Activated T-helper 1 cell treated with Interleukin-2 at 50 U/mL for 16 hours (primary cell): Measurements from ENCODE around the gene TGM4.
"Not testable (repeated sequence)": the region's sequence is repeated elsewhere in the genome, so short reads cannot be mapped to it uniquely, and the experiment has no call there.

Experiments used
- DNase-seq: peaks from one replicate; pipeline ENCODE4 v3.0.0-alpha.2; 2020; ENCODE audit warnings: low read depth

TGM4 gene

GRCh38 chr3:44874308-44874707 lies at the start of gene TGM4:
Gene TGM4, plus strand, starts transcription at chr3:44874608. Its CDS starts 71 bp downstream, at chr3:44874679.
- no peak for DNase-seq

- no peak for DNase-seq
Observed at GRCh38 chr3:44825264-44825925, 49.0 kb upstream of the TGM4 start.

DNA sequence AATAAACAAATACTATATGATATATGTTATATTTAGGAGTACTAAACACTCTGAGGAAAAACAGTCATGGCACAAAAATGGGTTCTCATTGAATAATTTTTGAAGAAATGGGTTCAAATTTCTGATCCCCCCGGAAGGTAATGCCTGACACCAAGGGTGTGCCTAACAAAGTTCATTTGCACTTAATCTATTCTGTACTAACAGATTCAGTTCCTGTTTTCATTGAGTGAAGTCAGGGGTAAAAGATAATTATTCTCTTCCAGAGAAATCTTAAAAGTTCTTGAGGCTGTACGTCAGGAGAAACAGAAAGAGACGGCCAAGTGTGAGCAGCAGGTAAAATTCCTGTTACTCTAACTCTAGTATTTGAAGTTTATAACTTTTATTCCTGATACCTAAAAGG lies 47.2 kb upstream of the TGM4 start:
- DNase-seq, result no peak

- no peak for DNase-seq
Observed at GRCh38 chr3:44831232-44831631, 43.2 kb upstream of the TGM4 start.

- DNase-seq, result no peak
Observed at GRCh38 chr3:44832032-44832431, 42.4 kb upstream of the TGM4 start.

DNA sequence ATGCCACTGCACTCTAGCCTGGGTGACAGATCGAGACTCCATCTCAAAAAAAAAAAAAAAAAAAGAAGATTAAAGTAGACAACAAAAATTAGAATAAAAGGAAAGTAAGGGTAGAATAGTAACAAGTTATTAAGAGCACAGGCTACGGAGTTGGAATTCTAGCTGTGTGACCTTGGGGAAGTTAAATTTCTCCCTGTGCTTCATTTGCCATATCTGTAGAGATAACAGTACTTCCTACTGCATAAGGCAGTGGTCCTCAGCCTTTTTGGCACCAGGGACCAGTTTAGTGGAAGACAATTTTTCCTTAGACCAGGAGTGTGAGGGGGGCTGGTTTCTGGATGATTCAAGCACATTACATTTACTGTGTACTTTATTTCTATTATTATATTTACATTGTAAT lies 41.4 kb upstream of the TGM4 start:
- DNase-seq, result no peak

DNA sequence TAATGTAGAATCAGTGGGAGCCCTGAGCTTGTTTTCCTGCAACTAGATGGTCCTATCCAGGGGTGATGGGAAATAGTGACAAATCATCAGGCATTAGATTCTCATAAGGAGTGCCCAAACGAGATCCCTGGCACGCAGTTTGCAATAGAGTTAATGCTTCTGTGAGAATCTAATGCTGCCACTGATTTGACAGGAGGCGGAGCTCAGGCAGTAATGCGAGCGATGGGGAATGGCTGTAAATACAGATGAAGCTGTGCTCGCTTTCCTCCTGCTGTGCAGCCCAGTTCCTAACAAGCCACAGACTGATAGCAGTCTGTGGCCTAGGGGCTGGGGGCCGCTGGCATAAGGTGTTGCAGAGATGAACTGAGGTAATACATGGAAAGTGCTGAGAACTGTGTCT lies 41.0 kb upstream of the TGM4 start:
- DNase-seq, result no peak

GRCh38 chr3:44835684-44836083 lies 38.7 kb upstream of the TGM4 start:
- DNase-seq, result no peak

DNA sequence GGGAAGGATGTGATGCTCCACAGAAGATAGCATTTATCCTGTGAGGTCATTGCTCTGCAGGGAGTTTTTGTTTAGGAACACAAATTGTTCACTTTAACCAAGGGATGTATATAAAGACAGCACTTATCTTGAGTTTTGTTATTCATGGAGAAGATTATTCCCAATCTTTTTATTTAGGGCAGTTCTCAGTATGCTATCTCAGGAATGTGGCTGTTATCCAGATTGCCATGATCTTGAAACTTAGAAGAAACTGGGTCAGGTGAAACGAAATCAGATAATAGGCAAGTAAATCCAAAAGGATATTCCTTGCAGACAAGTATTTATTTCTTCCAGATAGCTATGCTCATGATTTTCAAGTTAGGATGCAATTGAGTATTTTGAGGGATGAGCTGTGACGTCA lies 32.0 kb upstream of the TGM4 start:
- DNase-seq, result no peak

DNA sequence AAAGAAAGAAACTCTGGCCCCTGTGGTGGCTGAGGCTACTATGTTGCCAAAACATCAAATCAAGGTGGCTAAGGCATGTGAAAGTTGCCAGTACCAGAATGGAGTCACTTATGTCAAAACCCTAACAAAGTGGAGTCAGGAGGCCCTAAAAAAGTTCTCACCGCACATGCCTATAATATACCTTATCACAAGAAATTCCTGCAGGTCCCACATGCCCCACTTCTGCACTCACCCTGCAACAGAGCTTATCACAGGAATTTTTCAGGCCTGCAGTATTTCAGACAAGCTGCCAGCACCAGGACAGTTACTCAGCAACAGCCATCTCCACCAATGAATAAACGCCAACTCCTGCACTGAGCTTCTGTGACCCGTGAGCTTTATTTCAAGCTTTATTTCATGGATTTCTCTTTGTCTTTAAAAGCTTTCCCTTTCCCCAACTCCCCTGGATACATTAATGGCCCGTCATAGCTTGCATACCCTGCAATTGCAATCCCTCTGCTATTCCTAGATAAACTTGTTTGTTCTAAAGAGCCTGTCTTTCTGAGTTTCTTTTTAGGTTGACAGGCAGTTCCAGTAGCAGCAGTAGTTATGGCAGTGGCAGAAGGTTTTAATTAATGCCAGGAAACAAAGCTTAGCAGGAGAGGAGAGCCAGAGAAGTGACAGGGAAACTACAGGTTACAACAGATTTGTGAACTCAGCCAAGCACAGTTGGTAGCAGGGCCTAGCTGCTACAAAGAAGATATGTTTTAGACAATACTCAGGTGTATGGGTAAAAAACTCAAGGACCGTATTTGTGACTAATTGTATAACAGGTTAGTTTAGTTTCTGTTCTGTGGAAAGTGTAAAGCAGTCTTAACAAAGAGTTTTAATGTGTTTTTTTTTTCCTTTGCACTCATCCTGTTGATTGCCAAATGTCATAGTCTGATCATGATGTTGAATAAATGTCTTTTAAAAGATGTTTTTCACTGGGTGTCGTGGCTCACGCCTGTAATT lies 28.6 kb upstream of the TGM4 start:
- no peak for DNase-seq

- no peak for DNase-seq
Observed at GRCh38 chr3:44848634-44849033, 25.8 kb upstream of the TGM4 start.

- DNase-seq, result not testable (repeated sequence)
Observed at GRCh38 chr3:44856663-44857062, 17.7 kb upstream of the TGM4 start.

DNA sequence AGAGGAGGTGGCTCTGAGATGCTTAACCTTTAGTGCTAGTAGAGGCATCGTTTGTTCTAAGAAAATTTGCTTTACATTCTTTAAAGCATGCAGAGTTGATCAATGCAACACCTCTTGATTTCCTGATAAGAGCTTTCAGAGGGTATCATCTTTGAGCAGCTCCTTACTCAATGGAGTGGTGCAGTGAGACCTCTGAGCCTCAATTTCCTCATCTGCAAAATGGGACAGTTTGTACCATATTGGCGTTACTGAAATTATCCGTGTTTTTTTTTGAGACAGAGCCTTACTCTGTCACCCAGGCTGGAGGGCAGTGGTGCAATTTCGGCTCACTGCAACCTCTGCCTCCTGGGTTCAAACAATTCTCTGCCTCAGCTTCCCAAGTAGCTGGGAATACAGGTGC lies 14.3 kb upstream of the TGM4 start:
- no peak for DNase-seq

DNA sequence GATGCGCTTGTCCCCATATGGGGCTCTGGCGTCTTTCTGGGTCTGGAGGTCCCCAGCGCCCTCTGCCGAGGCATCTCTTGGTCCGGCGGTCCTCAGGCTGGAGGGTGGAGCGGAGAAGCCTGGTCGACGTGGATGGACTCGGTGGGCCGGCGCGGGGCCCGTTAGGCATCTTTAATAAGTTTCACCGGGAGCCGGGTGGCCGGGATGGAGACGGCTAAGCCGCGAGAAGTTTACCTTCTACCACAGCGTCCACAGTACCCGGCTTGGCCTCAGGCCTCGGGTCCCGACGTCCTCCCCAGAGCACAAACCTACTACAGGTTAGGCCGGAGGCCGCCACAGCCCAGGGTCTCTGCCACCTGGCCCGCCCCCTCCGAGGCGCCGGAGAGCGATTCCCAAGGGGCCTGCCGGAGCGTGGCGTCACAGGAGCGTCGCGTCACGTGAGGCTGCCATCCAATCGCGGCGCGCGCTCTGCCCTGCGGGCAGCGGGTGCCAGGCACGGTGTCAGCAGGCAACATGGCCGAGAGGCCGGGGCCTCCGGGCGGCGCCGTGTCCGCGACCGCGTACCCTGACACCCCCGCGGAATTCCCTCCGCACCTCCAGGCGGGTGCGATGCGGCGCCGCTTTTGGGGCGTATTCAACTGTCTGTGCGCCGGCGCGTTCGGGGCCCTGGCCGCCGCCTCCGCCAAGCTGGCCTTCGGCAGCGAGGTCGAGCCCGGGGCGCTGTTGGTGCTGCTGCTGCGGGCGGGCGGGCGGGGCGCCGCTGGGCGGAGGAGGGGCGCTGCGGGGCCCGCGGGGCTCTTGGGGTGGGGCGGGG lies 12.8 kb upstream of the TGM4 start, which contains the start of gene TMEM42:
Gene TMEM42 (plus strand): TSS at position 501 of the 814 bp plus-strand sequence. CDS start 13 bp downstream, at position 514.
- DNase-seq, result peak; percentile 78

DNA sequence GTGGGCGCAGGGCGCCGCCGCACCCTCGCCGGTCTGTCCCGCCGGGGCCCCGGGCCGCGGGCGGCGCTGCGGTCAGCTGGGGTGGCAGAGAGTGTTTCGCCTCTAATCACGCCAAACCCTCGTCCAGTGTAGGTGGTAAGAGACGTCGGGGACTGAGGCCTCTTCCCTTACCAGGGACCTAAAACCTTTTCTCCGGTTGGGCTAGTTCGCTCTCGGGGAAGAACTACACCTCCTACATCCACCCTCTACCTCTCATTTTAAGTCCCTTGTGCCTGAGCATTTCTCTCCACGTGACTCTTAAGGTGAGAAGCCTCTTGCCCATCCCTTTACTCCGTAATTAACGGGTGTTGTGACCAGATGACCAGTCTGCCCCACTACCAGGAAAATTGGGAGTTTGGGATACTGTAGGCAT lies 12.2 kb upstream of the TGM4 start:
- no peak for DNase-seq

DNA sequence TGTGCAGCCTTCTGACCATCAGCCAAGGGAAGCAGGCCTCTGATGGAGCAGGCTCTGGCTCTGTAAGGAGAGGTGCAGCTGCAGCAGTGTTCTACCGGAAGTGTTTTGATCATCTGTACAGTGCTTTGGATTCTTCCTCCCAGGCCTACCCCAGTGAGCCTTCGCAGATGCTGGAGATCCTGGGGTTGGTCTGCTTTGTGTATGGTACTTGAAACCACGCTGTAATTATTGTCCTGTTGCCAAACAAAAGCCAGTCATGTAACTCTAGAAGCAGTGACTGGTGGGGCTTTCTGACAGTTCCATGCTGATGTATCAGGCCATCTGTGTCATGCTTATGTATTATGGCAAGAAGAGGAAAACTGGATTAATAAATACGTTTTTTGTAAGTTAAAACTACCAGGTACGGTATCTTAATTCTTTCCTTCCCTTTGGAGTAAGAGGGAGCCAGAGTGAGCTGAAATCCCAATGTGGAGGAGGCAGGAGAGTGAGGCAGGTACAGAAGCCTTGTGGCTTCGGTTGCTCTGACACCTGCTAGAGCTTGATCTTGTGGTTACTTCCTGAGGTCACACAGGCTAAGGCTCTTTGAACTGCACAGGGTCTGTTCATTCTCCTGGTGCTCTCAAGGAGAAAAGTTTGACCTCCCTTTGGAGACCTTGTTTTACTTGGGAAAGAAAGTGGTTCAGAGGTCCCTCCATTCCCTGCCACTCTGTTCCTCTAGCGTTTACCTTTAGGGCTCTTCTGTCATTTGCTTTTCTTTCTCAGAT lies 9.0 kb upstream of the TGM4 start:
- no peak for DNase-seq

- no peak for DNase-seq
Observed at GRCh38 chr3:44867421-44868111, 6.8 kb upstream of the TGM4 start.

GRCh38 chr3:44870375-44871061 lies 3.9 kb upstream of the TGM4 start:
- DNase-seq, result no peak

- no peak for DNase-seq
Observed at GRCh38 chr3:44875596-44875995, 1.2 kb downstream of the TGM4 start.

DNA sequence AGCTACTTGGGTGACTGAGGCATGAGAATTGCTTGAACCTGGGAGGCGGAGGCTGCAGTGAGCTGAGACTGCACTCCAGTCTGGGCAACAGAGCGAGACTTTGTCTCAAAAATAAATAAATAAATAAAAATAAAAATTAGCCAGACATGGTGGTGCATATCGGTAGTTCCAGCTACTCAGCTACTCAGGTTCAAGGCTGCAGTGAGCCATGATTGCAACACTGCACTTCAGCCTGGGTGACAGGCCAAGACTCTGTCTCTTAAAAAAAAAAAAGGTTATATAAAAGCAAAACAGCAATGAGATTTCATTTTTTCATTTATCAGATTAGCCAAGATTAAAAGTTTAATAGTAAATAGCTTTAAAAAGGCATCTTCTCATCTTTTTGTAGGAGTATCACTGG lies 2.9 kb downstream of the TGM4 start:
- no peak for DNase-seq
